22Rv1 (cell line): ENCODE measurements around the gene COL25A1.

Source experiments
- ZFX ChIP-seq: fragments of 450-650 bp; IDR thresholded peaks from 2 replicates; pipeline ENCODE4 v1.6.1; 2017; ENCODE audit warnings: antibody characterized with exemption, borderline replicate concordance
- TF ChIP-seq, protein P1 (sequence below): fragments of 450-650 bp; IDR thresholded peaks from 2 replicates; pipeline ENCODE4 v1.5.1; 2017; ENCODE audit warnings: mild to moderate bottlenecking

DNA sequence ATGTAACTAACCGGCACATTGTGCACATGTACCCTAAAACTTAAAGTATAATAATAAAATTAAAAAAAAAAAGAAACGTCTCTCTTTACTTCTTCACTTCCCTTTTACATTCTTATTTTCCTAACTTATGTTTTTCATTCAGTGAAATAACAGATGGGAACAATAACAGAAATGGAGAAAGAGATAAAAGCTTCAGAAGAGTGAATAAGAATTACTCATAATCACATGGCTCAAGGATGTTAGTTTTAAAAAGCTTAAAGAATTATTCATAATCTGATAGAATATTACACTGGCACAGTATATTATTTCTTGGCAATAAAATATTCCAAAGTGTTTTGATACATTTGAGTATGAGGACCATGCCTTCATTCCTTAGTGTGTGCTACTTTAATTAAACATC, 175.6 kb downstream of the COL25A1 start:
- TF ChIP-seq, protein P1, sequence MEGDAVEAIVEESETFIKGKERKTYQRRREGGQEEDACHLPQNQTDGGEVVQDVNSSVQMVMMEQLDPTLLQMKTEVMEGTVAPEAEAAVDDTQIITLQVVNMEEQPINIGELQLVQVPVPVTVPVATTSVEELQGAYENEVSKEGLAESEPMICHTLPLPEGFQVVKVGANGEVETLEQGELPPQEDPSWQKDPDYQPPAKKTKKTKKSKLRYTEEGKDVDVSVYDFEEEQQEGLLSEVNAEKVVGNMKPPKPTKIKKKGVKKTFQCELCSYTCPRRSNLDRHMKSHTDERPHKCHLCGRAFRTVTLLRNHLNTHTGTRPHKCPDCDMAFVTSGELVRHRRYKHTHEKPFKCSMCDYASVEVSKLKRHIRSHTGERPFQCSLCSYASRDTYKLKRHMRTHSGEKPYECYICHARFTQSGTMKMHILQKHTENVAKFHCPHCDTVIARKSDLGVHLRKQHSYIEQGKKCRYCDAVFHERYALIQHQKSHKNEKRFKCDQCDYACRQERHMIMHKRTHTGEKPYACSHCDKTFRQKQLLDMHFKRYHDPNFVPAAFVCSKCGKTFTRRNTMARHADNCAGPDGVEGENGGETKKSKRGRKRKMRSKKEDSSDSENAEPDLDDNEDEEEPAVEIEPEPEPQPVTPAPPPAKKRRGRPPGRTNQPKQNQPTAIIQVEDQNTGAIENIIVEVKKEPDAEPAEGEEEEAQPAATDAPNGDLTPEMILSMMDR: no peak
- no peak for TF ChIP-seq ZFX
